MM.1S (cell line): Measurements from ENCODE around the gene TRIM29.

Experiments
- CTCF ChIP-seq: fragments of 300-600 bp; sonication (generic); IDR thresholded peaks from 2 replicates; pipeline ENCODE4 v1.5.1; 2016; ENCODE audit warnings: antibody characterized with exemption, low read length, mixed read lengths
- EZH2 ChIP-seq: fragments of 300-600 bp; sonication (generic); optimal IDR thresholded peaks from 2 replicates; pipeline ENCODE3; 2017; ENCODE audit warnings: low read depth, mild to moderate bottlenecking, antibody characterized with exemption, low read length, mixed read lengths
- EZH2phosphoT487 ChIP-seq: fragments of 300-600 bp; sonication (generic); IDR thresholded peaks from 2 replicates; pipeline ENCODE4 v1.6.1; 2018; ENCODE audit warnings: antibody characterized with exemption, low read length

- no peak for TF ChIP-seq CTCF
- no peak for TF ChIP-seq EZH2phosphoT487
- TF ChIP-seq EZH2 = no peak
These were observed 39.4 kb downstream of the TRIM29 start for GRCh38 chr11:120098503-120099020.
